GM19043 (cell line): ENCODE measurements around the gene USF1.
A peak's percentile ranks its signal among the peaks of the same experiment; 100 is the strongest.

Source experiments
- ATAC-seq: cut with Tn5 transposase; IDR thresholded peaks from one replicate; pipeline ENCODE4 v1.9.1; 2021; ENCODE audit warnings: low read depth; ENCODE audit not compliant: unreplicated experiment

The USF1 gene

GRCh38 chr1:161045736-161046604 lies at the start of gene USF1:
USF1 (minus strand) TSS chr1:161045977; CDS start chr1:161043275, 2,702 bp downstream.
- peak; percentile 51 for ATAC-seq

- ATAC-seq: no peak
These were observed 49.5 kb upstream of the USF1 start for GRCh38 chr1:161095230-161095629.

- no peak for ATAC-seq
These were observed 48.7 kb upstream of the USF1 start for GRCh38 chr1:161094481-161094880.

- ATAC-seq: no peak
These were observed 46.8 kb upstream of the USF1 start for GRCh38 chr1:161092621-161093028.

GRCh38 chr1:161091796-161092507 lies 46.2 kb upstream of the USF1 start:
- no peak for ATAC-seq

- ATAC-seq: no peak
These were observed 45.3 kb upstream of the USF1 start for GRCh38 chr1:161091093-161091492.

- ATAC-seq: no peak
These were observed 44.8 kb upstream of the USF1 start for GRCh38 chr1:161090617-161091016.

GRCh38 chr1:161089938-161090337 lies 44.2 kb upstream of the USF1 start:
- no peak for ATAC-seq

GRCh38 chr1:161089251-161089924 lies 43.6 kb upstream of the USF1 start, which contains the start of gene NECTIN4:
NECTIN4 (minus strand) TSS chr1:161089558; CDS start chr1:161089296, 262 bp downstream.
- ATAC-seq: no peak

GRCh38 chr1:161088587-161089110 lies 42.9 kb upstream of the USF1 start:
- ATAC-seq: no peak

- ATAC-seq: no peak
These were observed 40.7 kb upstream of the USF1 start for GRCh38 chr1:161086457-161086856.

- ATAC-seq: no peak
These were observed 39.4 kb upstream of the USF1 start for GRCh38 chr1:161085165-161085564.

GRCh38 chr1:161084597-161084988 lies 38.8 kb upstream of the USF1 start:
- ATAC-seq: no peak

- ATAC-seq: no peak
These were observed 38.2 kb upstream of the USF1 start for GRCh38 chr1:161083748-161084596.

GRCh38 chr1:161082996-161083747 lies 37.4 kb upstream of the USF1 start:
- ATAC-seq: no peak

GRCh38 chr1:161082483-161082882 lies 36.7 kb upstream of the USF1 start:
- ATAC-seq: no peak

GRCh38 chr1:161081519-161081918 lies 35.7 kb upstream of the USF1 start:
- no peak for ATAC-seq

GRCh38 chr1:161080441-161081405 lies 34.9 kb upstream of the USF1 start:
- no peak for ATAC-seq
